C4-2B (cell line): ENCODE results near the gene CXCR5.

Experiments used
- CTCF ChIP-seq: fragments of 450-650 bp; conservative IDR thresholded peaks from 2 replicates; pipeline ENCODE4 v1.5.1; 2017; ENCODE audit warnings: mild to moderate bottlenecking
- ZFX ChIP-seq: fragments of 450-650 bp; IDR thresholded peaks from 2 replicates; pipeline ENCODE4 v1.6.1; 2017

GRCh38 chr11:118881228-118881627 lies 2.5 kb upstream of the CXCR5 start:
- TF ChIP-seq CTCF, result no peak
- no peak for TF ChIP-seq ZFX
